B cell (primary cell): ENCODE results near the gene ABCC10. TPM values are rescaled to one million over a fixed set of nuclear protein-coding genes. Genes with fewer than 3 reads are reported as not detected.

ENCODE experiments used
- ATAC-seq: fragments of 200-7000 bp; cut with Tn5 transposase; one replicate; pipeline ENCODE4 v1.10.0; 2021; ENCODE audit warnings: low read depth, mild to moderate bottlenecking, moderate number of reproducible peaks, moderate library complexity
- CTCF ChIA-PET: fragments of 350-600 bp; sonication (Branson Sonifier 250); formaldehyde crosslinking; loops from one replicate; lab custom pipeline; 2021; ENCODE audit warnings: antibody characterized with exemption, inconsistent platforms; lab: Charles Lee
- POLR2A ChIA-PET: fragments of 350-600 bp; sonication (Branson Sonifier 250); formaldehyde crosslinking; loops from one replicate; lab custom pipeline; 2021; ENCODE audit warnings: antibody characterized with exemption; lab: Charles Lee
- DNase-seq: peaks from one replicate; pipeline ENCODE4 v3.0.0; 2013
- H2AFZ ChIP-seq: 2 replicates; pipeline ENCODE4 v1.6.1; 2012; ENCODE audit warnings: mild to moderate bottlenecking, low read depth, low read length; ENCODE audit not compliant: insufficient read depth, poor library complexity, severe bottlenecking
- H3K27ac ChIP-seq, 2 donors: 1 replicate in 1 of 2; 2 replicates in 1 of 2; pipeline ENCODE4 v1.5.1; 2012 to 2013; ENCODE audit warnings: low read length in 2 of 2, mild to moderate bottlenecking in 2 of 2, moderate library complexity in 1 of 2
- H3K27me3 ChIP-seq, 4 experiments: fragments of 200-600 bp in 1 of 4; sonication (generic) in 1 of 4; replicated peaks in 1 of 4; 1 replicate in 2 of 4; 2 replicates in 2 of 4; pipeline versions ENCODE4 v1.6.1 to v1.7.0; 2013 to 2016; ENCODE audit warnings: low read length in 3 of 4, mild to moderate bottlenecking in 2 of 4, mixed read lengths in 1 of 4, moderate library complexity in 1 of 4; ENCODE audit not compliant: insufficient read depth in 4 of 4, control insufficient read depth in 3 of 4; ENCODE audit errors: control extremely low read depth in 1 of 4
- H3K36me3 ChIP-seq, 2 experiments: replicated peaks in 1 of 2; 1 replicate in 1 of 2; 2 replicates in 1 of 2; pipeline versions ENCODE4 v1.6.1 to v1.7.1; 2013; ENCODE audit warnings: low read length in 1 of 2; ENCODE audit not compliant: insufficient read depth in 2 of 2, control insufficient read depth in 1 of 2; ENCODE audit errors: control extremely low read depth in 1 of 2, extremely low read depth in 1 of 2
- H3K4me1 ChIP-seq, 2 donors: fragments of 200-600 bp in 1 of 2; sonication (generic) in 1 of 2; 1 replicate in 1 of 2; 2 replicates in 1 of 2; pipeline versions ENCODE4 v1.5.1 to v1.6.1; 2013 to 2017; ENCODE audit warnings: low read length in 2 of 2; ENCODE audit not compliant: control insufficient read depth in 2 of 2, insufficient read depth in 2 of 2
- H3K4me2 ChIP-seq: replicated peaks from 2 replicates; pipeline ENCODE3; 2012; ENCODE audit warnings: mild to moderate bottlenecking, low read depth, low read length; ENCODE audit not compliant: poor library complexity, severe bottlenecking
- H3K4me3 ChIP-seq, 5 experiments: fragments of 200-600 bp in 1 of 5; sonication (generic) in 1 of 5; 1 replicate in 3 of 5; 2 replicates in 2 of 5; pipeline versions ENCODE4 v1.5.1 to v1.7.0; 2011 to 2016; ENCODE audit warnings: low read length in 4 of 5, mild to moderate bottlenecking in 4 of 5, low read depth in 2 of 5, control low read depth in 1 of 5, moderate library complexity in 1 of 5; ENCODE audit not compliant: insufficient read depth in 1 of 5; ENCODE audit errors: control extremely low read depth in 1 of 5, extremely low read depth in 1 of 5
- H3K79me2 ChIP-seq: fragments of 200-600 bp; sonication (generic); one replicate; pipeline ENCODE4 v1.6.0; 2016; ENCODE audit warnings: low read length; ENCODE audit not compliant: control insufficient read depth, insufficient read depth
- H3K9ac ChIP-seq: fragments of 200-600 bp; sonication (generic); 2 replicates; pipeline ENCODE4 v1.6.1; 2017; ENCODE audit warnings: mild to moderate bottlenecking, low read length, moderate library complexity
- H3K9me3 ChIP-seq, 3 donors: one replicate each; pipeline versions ENCODE4 v1.6.1 to v1.7.1; 2013; ENCODE audit warnings: low read length in 2 of 3; ENCODE audit not compliant: control insufficient read depth in 2 of 3, insufficient read depth in 1 of 3; ENCODE audit errors: control extremely low read depth in 1 of 3
- H4K20me1 ChIP-seq: 2 replicates; pipeline ENCODE4 v1.6.0; 2012; ENCODE audit warnings: mild to moderate bottlenecking, low read length; ENCODE audit not compliant: insufficient read depth, control insufficient read depth, poor library complexity, severe bottlenecking
- H3K27ac Mint-ChIP-seq: one replicate; pipeline ENCODE4 v1.8.0; 2021; ENCODE audit warnings: mixed read lengths
- H3K27me3 Mint-ChIP-seq: one replicate; pipeline ENCODE4 v1.8.0; 2021; ENCODE audit warnings: mixed read lengths
- H3K4me1 Mint-ChIP-seq: one replicate; pipeline ENCODE4 v1.8.0; 2021; ENCODE audit warnings: mixed read lengths
- H3K4me3 Mint-ChIP-seq: one replicate; pipeline ENCODE4 v1.8.0; 2021; ENCODE audit warnings: mixed read lengths
- H3K9me3 Mint-ChIP-seq: one replicate; pipeline ENCODE4 v1.8.0; 2022; ENCODE audit warnings: mixed read lengths; ENCODE audit not compliant: insufficient read depth
- CTCF ChIP-seq: fragments of 200-600 bp; IDR thresholded peaks from one replicate; pipeline ENCODE4 v1.8.0; 2022; ENCODE audit warnings: antibody characterized with exemption, mild to moderate bottlenecking
- EZH2 ChIP-seq: IDR thresholded peaks from 2 replicates; pipeline ENCODE4 v1.6.1; 2012; ENCODE audit warnings: borderline replicate concordance, low read depth, mild to moderate bottlenecking, moderate library complexity, low read length; ENCODE audit not compliant: insufficient read depth, poor library complexity, severe bottlenecking
- WGBS: methylation state at CpG from one replicate; pipeline ENCODE4 v1.1.5; 2013; ENCODE audit warnings: missing lambda C conversion rate; ENCODE audit not compliant: insufficient coverage; 5-methylcytosine and 5-hydroxymethylcytosine counted together
- intact Hi-C: fragments of 100-400 bp; cut with micrococcal nuclease; formaldehyde crosslinking; loops from one replicate; pipeline ENCODE4 v1.10.0; 2022
- polyA plus RNA-seq: library from polyadenylated mRNA; depleted of rRNA; stranded (reverse); fragments of >200 nt; gene quantifications from 2 replicates; pipeline ENCODE4 v1.2.3, GENCODE V29; 2012
- total RNA-seq, 2 donors: library from RNA; stranded (reverse); fragments of 120-200 nt in 1 of 2; gene quantifications; 1 replicate in 1 of 2; 2 replicates in 1 of 2; pipeline versions ENCODE4 v1.2.3 to v1.2.4, GENCODE V29; 2013 to 2022

The ABCC10 gene
- total and polyA plus RNA-seq, 2 donors (not counting 1 experiment from before 2014, with no cell fraction given) = 39.5 to 71.5 TPM

DNA sequence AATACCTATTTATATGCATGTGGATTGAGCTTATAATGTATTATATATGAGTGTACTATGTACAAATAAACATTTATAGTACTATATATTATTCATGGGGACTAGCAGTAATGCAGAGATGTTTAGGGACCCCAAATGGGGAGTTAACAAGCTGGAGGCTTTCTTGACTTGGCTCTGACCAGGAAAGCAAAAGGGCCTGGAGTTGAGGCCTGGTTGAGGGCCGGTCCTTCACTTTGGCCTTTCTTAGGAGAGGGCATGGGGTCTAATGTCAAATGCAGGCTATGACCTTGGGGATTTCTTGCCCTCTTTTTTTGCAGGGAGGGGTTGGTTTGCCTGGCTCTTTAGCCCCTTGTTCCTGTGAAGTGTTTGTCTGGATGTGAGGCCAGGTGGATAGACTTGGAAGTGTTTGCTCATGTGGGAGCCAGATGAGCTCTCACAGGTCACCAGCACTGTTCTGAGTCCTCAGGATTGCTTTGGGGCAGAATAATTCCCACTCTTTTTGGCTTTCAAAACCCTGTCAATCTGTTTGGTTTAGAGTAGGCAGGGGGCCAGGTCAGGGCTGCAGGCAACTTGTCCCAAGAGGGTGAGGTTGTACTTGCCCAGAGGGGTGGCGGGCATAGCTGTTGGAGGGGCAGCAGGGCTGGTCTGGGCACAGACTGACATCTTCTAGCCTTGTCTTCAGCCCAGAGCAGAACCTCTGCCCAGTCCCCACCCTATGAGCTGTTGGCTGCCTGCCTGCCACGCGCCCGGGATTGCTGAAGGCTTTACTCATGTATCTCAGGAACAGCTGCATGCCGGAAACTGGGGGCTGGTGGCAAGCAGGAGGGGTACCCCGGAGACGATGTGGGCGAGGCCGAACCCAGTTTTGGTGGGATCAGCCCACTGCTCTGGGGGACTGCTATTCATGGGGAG is 64.7 kb downstream of the ABCC10 start:
- H3K4me1 ChIP-seq = peaks cover 0 to 6% of the 10 kb centered on the region in 2 donors
- H3K4me3 Mint-ChIP-seq = no peak overlapping the region
- ChIA-PET POLR2A (no interaction called here), CTCF (interaction anchor here (1.5 to 8.0 kb wide), 3 partner anchors 12 to 317 kb away, joined by 3 to 69 read pairs (median 3); no protein-coding TSS in a partner anchor)
- DNase-seq (no peak), ATAC-seq (no peak)
- no peak overlapping the region for H3K9ac ChIP-seq
- no peak for TF ChIP-seq CTCF
- no peak for TF ChIP-seq EZH2
- H3K4me1 Mint-ChIP-seq = peaks cover 18% of the 10 kb centered on the region
- H3K27ac Mint-ChIP-seq = no peak overlapping the region
- no peaks in the 10 kb centered on the region for H3K27me3 ChIP-seq
- peaks cover 30% of the 10 kb centered on the region for H3K79me2 ChIP-seq
- 99% methylated on average over 10 of the region's 10 CpGs for WGBS
- no peaks in the 10 kb centered on the region for H3K9me3 Mint-ChIP-seq
- H3K36me3 ChIP-seq = peaks cover 0 to 27% of the 10 kb centered on the region in 2 experiments
- H3K9me3 ChIP-seq = no peaks in the 10 kb centered on the region
- H3K4me2 ChIP-seq = no peak overlapping the region
- no peaks in the 10 kb centered on the region for H3K27me3 Mint-ChIP-seq
- no peak overlapping the region for H2AFZ ChIP-seq
- H4K20me1 ChIP-seq = peaks cover 6% of the 10 kb centered on the region
- no peak overlapping the region for H3K4me3 ChIP-seq
- intact Hi-C loops = no loop called here
- no peak overlapping the region for H3K27ac ChIP-seq

DNA sequence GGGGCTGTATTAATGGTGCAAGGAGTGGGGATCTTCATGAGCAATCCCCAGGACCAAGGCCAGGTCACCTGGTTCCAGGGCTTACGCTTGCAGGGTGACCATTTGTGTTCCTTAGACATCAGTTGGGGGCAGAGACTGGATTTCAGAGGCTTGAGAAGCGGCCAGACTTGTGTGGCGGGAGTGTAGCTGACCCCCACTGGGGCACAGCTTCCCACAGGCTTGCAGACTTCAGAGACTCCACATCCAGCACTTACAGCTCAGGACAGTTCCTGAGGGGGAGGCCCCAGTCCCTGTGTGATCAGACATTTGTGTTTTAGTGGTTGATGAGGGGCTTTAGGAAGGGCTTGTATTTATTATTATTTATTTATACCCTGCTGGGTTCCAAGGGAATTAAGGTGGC is 65.3 kb downstream of the ABCC10 start:
- no peak for ATAC-seq
- Mint-ChIP-seq H3K27me3 (no peaks in the 10 kb centered on the region), H3K4me3 (no peak overlapping the region), H3K9me3 (no peaks in the 10 kb centered on the region), H3K27ac (no peak overlapping the region), H3K4me1 (peaks cover 18% of the 10 kb centered on the region)
- POLR2A ChIA-PET = interaction anchor here (0.6 kb wide), 1 partner anchor 22 kb away, joined by 3 read pairs; no protein-coding TSS in a partner anchor
- no peaks in the 10 kb centered on the region for H4K20me1 ChIP-seq
- no peak overlapping the region for H3K27ac ChIP-seq
- H3K79me2 ChIP-seq = peaks cover 30% of the 10 kb centered on the region
- no peak overlapping the region for H2AFZ ChIP-seq
- WGBS = 100% methylated on average over 3 of the region's 3 CpGs
- no peak for DNase-seq
- no peak overlapping the region for H3K4me2 ChIP-seq
- H3K4me3 ChIP-seq = no peak overlapping the region
- H3K9me3 ChIP-seq = no peaks in the 10 kb centered on the region
- intact Hi-C loops = no loop called here
- peaks cover 0 to 6% of the 10 kb centered on the region in 2 donors for H3K4me1 ChIP-seq
- no peak overlapping the region for H3K9ac ChIP-seq
- H3K36me3 ChIP-seq = peaks cover 0 to 31% of the 10 kb centered on the region in 2 experiments
- no peaks in the 10 kb centered on the region for H3K27me3 ChIP-seq
- TF ChIP-seq EZH2 (no peak), CTCF (no peak)
- CTCF ChIA-PET = interaction anchor here (0.6 to 8.0 kb wide), 5 partner anchors 9 to 701 kb away, joined by 3 to 69 read pairs (median 3); no protein-coding TSS in a partner anchor
